H9 (cell line): ENCODE data around the gene CDIPT. TPM values are rescaled to one million over a fixed set of nuclear protein-coding genes. Genes with fewer than 3 reads are reported as not detected.

ENCODE experiments used
- DNase-seq: peaks from one replicate; pipeline ENCODE4 v3.0.0-alpha.2; 2017
- H2AFZ ChIP-seq: one replicate; pipeline ENCODE4 v1.6.1; 2013; ENCODE audit warnings: mild to moderate bottlenecking, low read length, control low read depth, moderate library complexity
- H2AK5ac ChIP-seq: 2 replicates; pipeline ENCODE4 v1.6.1; 2013; ENCODE audit warnings: low read length, control low read depth, mixed read lengths; ENCODE audit not compliant: insufficient read length
- H2BK120ac ChIP-seq: one replicate; pipeline ENCODE4 v1.6.1; 2013; ENCODE audit warnings: low read depth, mild to moderate bottlenecking, low read length, control low read depth, inconsistent platforms; ENCODE audit not compliant: poor library complexity, severe bottlenecking
- H2BK12ac ChIP-seq: 2 replicates; pipeline ENCODE4 v1.6.1; 2013; ENCODE audit warnings: low read length, control low read depth, mixed read lengths, low read depth; ENCODE audit not compliant: insufficient read length
- H2BK15ac ChIP-seq: 2 replicates; pipeline ENCODE4 v1.6.1; 2013; ENCODE audit warnings: low read depth, low read length, control low read depth
- H2BK20ac ChIP-seq: one replicate; pipeline ENCODE4 v1.6.1; 2013; ENCODE audit warnings: low read depth, mild to moderate bottlenecking, low read length, control low read depth, inconsistent platforms; ENCODE audit not compliant: poor library complexity, severe bottlenecking
- H2BK5ac ChIP-seq: 2 replicates; pipeline ENCODE4 v1.6.1; 2013; ENCODE audit warnings: low read length, control low read depth, mixed read lengths; ENCODE audit not compliant: insufficient read length
- H3K14ac ChIP-seq: 2 replicates; pipeline ENCODE4 v1.6.1; 2013; ENCODE audit warnings: low read length, control low read depth; ENCODE audit not compliant: insufficient read depth
- H3K18ac ChIP-seq: 2 replicates; pipeline ENCODE4 v1.6.1; 2013; ENCODE audit warnings: low read depth, mild to moderate bottlenecking, mixed read lengths, low read length, control low read depth; ENCODE audit not compliant: insufficient read length
- H3K23ac ChIP-seq: 2 replicates; pipeline ENCODE4 v1.6.1; 2013; ENCODE audit warnings: low read length, control low read depth, mixed read lengths, low read depth; ENCODE audit not compliant: insufficient read length
- H3K23me2 ChIP-seq: 2 replicates; pipeline ENCODE4 v1.6.1; 2013; ENCODE audit warnings: low read depth, mild to moderate bottlenecking, mixed read lengths, low read length, control low read depth; ENCODE audit not compliant: insufficient read length, poor library complexity, severe bottlenecking
- H3K27ac ChIP-seq: 2 replicates; pipeline ENCODE4 v1.5.1; 2013; ENCODE audit warnings: low read length, control low read depth, mixed read lengths, low read depth; ENCODE audit not compliant: insufficient read length
- H3K27me3 ChIP-seq: 2 replicates; pipeline ENCODE4 v1.6.1; 2013; ENCODE audit warnings: low read length, control low read depth, inconsistent platforms; ENCODE audit not compliant: insufficient read depth
- H3K4ac ChIP-seq: 2 replicates; pipeline ENCODE4 v1.6.1; 2013; ENCODE audit warnings: low read depth, mild to moderate bottlenecking, control low read depth, inconsistent platforms, low read length, moderate library complexity
- H3K4me1 ChIP-seq: 2 replicates; pipeline ENCODE4 v1.6.1; 2013; ENCODE audit warnings: low read length, control low read depth, inconsistent platforms; ENCODE audit not compliant: insufficient read depth
- H3K4me2 ChIP-seq: 2 replicates; pipeline ENCODE4 v1.6.1; 2013; ENCODE audit warnings: low read length, control low read depth, mixed read lengths; ENCODE audit not compliant: insufficient read length, insufficient read depth
- H3K56ac ChIP-seq: 2 replicates; pipeline ENCODE4 v1.6.1; 2013; ENCODE audit warnings: low read depth, mild to moderate bottlenecking, mixed read lengths, low read length, control low read depth; ENCODE audit not compliant: insufficient read length
- H3K79me1 ChIP-seq: 2 replicates; pipeline ENCODE4 v1.6.1; 2013; ENCODE audit warnings: low read depth, mild to moderate bottlenecking, moderate library complexity, low read length, control low read depth, inconsistent platforms; ENCODE audit not compliant: insufficient read depth, poor library complexity, severe bottlenecking
- H3K79me2 ChIP-seq: 2 replicates; pipeline ENCODE4 v1.6.1; 2013; ENCODE audit warnings: low read length, control low read depth, inconsistent platforms; ENCODE audit not compliant: insufficient read depth
- H3K9ac ChIP-seq: 2 replicates; pipeline ENCODE4 v1.6.1; 2013; ENCODE audit warnings: low read length, control low read depth, mixed read lengths; ENCODE audit not compliant: insufficient read length; ENCODE audit errors: extremely low read depth
- H3K9me3 ChIP-seq: one replicate; pipeline ENCODE4 v1.6.1; 2013; ENCODE audit warnings: low read depth, low read length, inconsistent platforms; ENCODE audit not compliant: control insufficient read depth
- H3T11ph ChIP-seq: one replicate; pipeline ENCODE4 v1.6.1; 2013; ENCODE audit warnings: mild to moderate bottlenecking, low read length, control low read depth, inconsistent platforms
- H4K20me1 ChIP-seq: one replicate; pipeline ENCODE4 v1.6.1; 2013; ENCODE audit not compliant: control insufficient read depth, insufficient read length, insufficient read depth
- H4K5ac ChIP-seq: 2 replicates; pipeline ENCODE4 v1.6.1; 2013; ENCODE audit warnings: low read depth, mild to moderate bottlenecking, mixed read lengths, low read length, control low read depth; ENCODE audit not compliant: insufficient read length
- H4K8ac ChIP-seq: replicated peaks from 2 replicates; pipeline ENCODE4 v1.6.1; 2013; ENCODE audit warnings: low read length, control low read depth, mixed read lengths, low read depth; ENCODE audit not compliant: insufficient read length
- H4K91ac ChIP-seq: 2 replicates; pipeline ENCODE4 v1.6.1; 2013; ENCODE audit warnings: low read depth, mild to moderate bottlenecking, moderate library complexity, mixed read lengths, low read length, control low read depth; ENCODE audit not compliant: insufficient read length
- H3K27ac Mint-ChIP-seq, 3 experiments: 2 replicates in 2 of 3; 3 replicates in 1 of 3; pipeline ENCODE4 v1.8.0; 2020 to 2021; ENCODE audit warnings: mixed read lengths in 3 of 3, mild to moderate bottlenecking in 1 of 3, moderate library complexity in 1 of 3
- H3K27me3 Mint-ChIP-seq: 2 replicates; pipeline ENCODE4 v1.8.0; 2021; ENCODE audit warnings: low read depth, mild to moderate bottlenecking, moderate library complexity, mixed read lengths
- H3K36me3 Mint-ChIP-seq, 3 experiments: 2 replicates in 2 of 3; 3 replicates in 1 of 3; pipeline ENCODE4 v1.8.0; 2020 to 2021; ENCODE audit warnings: low read depth in 3 of 3, mixed read lengths in 3 of 3; ENCODE audit not compliant: insufficient read depth in 1 of 3
- H3K4me1 Mint-ChIP-seq, 2 experiments: 2 replicates each; pipeline ENCODE4 v1.8.0; 2020; ENCODE audit warnings: mixed read lengths in 2 of 2
- H3K4me3 Mint-ChIP-seq, 2 experiments: 2 replicates in 1 of 2; 3 replicates in 1 of 2; pipeline ENCODE4 v1.8.0; 2020 to 2021; ENCODE audit warnings: mild to moderate bottlenecking in 2 of 2, mixed read lengths in 2 of 2, moderate library complexity in 1 of 2
- H3K9me3 Mint-ChIP-seq, 2 experiments: 2 replicates in 1 of 2; 3 replicates in 1 of 2; pipeline ENCODE4 v1.8.0; 2020; ENCODE audit warnings: mild to moderate bottlenecking in 2 of 2, mixed read lengths in 2 of 2, moderate library complexity in 1 of 2
- CTCF ChIP-seq: fragments of 200-600 bp; sonication (generic); conservative IDR thresholded peaks from 3 replicates; pipeline ENCODE4 v1.8.0; 2021; ENCODE audit warnings: antibody characterized with exemption, mild to moderate bottlenecking
- WGBS: extraction: QIAGEN DNeasy Blood & Tissue Kit; methylation state at CpG from one replicate; pipeline ENCODE4 v1.1.7; 2013; ENCODE audit warnings: missing lambda C conversion rate, low lambda C conversion rate, mixed read lengths; ENCODE audit not compliant: insufficient read length; ENCODE audit errors: extremely low coverage; 5-methylcytosine and 5-hydroxymethylcytosine counted together
- total RNA-seq: library from RNA; stranded (reverse); gene quantifications from 2 replicates; pipeline ENCODE4 v1.2.1, GENCODE V29; 2021

The CDIPT gene
- total RNA-seq, 1 experiment from 2014 or later, result 70.6 TPM

DNA sequence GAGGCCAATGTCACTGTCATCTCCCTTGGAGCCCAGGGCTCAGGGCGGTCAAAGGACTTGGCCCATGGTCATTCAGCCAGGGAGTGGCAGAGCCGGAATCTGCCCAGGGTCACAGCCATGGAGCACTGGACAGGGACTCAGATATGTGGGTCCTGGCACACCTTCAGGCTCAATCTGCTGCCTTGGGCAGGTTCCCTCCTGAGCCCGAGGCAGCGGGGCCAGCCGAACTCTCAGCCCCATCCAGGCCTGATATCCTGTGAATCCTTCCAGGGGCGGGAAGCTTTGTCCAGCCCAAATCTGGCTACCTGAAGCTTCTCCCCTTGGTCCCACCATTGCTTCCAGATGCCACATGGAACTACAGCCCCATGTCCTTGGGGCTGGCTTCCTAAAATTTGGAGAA is 12.2 kb upstream of the CDIPT start:
- Histone ChIP-seq H2AFZ (no peak overlapping the region), H3K23me2 (peaks cover 10% of the 10 kb centered on the region), H4K20me1 (no peaks in the 10 kb centered on the region), H3K9ac (no peak overlapping the region), H3K18ac (no peak overlapping the region), H3K4ac (no peak overlapping the region), H3K14ac (no peak overlapping the region), H3K79me2 (no peaks in the 10 kb centered on the region), H3K56ac (no peak overlapping the region), H3K9me3 (no peaks in the 10 kb centered on the region), H3K79me1 (no peaks in the 10 kb centered on the region), H2AK5ac (no peak overlapping the region), H3K27me3 (no peaks in the 10 kb centered on the region), H3K4me1 (no peaks in the 10 kb centered on the region), H4K8ac (no peak overlapping the region), H3K23ac (no peak overlapping the region), H2BK20ac (no peak overlapping the region), H4K5ac (no peak overlapping the region), H2BK120ac (no peak overlapping the region), H2BK5ac (no peak overlapping the region), H3K4me2 (no peak overlapping the region), H3K27ac (no peak overlapping the region), H3T11ph (no peak overlapping the region), H2BK15ac (no peak overlapping the region), H4K91ac (no peak overlapping the region), H2BK12ac (no peak overlapping the region)
- TF ChIP-seq CTCF, result no peak
- no peak for DNase-seq
- no peak overlapping the region for H3K4me3 Mint-ChIP-seq
- no CpG with 5 or more reads among the region's 6 CpGs for WGBS
- H3K4me1 Mint-ChIP-seq, result peaks cover 13 to 14% of the 10 kb centered on the region in 2 experiments
- H3K36me3 Mint-ChIP-seq, result peaks cover 2 to 19% (median 17%) of the 10 kb centered on the region in 3 experiments; a peak in 6 of 7 replicates
- no peaks in the 10 kb centered on the region; a peak in 1 of 5 replicates for H3K9me3 Mint-ChIP-seq
- no peak overlapping the region for H3K27ac Mint-ChIP-seq
- peaks cover 5% of the 10 kb centered on the region for H3K27me3 Mint-ChIP-seq
